GM10266 (cell line): Measurements from ENCODE around the gene MRPL58.
A peak's percentile ranks its signal among the peaks of the same experiment; 100 is the strongest.

Experiments used
- DNase-seq: peaks from one replicate; pipeline ENCODE4 v3.0.0; 2012; ENCODE audit errors: extremely low spot score
- CTCF ChIP-seq: IDR thresholded peaks from 2 replicates; pipeline ENCODE4 v1.5.1; 2012; ENCODE audit warnings: mild to moderate bottlenecking, low read depth; ENCODE audit not compliant: control insufficient read depth, insufficient read depth; ENCODE audit errors: missing control alignments

MRPL58 gene

GRCh38 chr17:75046407-75047289 lies 34.2 kb downstream of the MRPL58 start, which contains the start of the genes ATP5PD and KCTD2:
Gene ATP5PD (minus strand): TSS chr17:75046969. CDS start chr17:75042650, 4,319 bp downstream.
Gene KCTD2 (plus strand): TSS chr17:75047225. CDS start chr17:75047251, 26 bp downstream.
- peak; percentile 99 for DNase-seq
- TF ChIP-seq CTCF, result no peak

- TF ChIP-seq CTCF, result no peak
- DNase-seq, result peak; percentile 43
Observed at GRCh38 chr17:75047398-75048098, 35.1 kb downstream of the MRPL58 start.

- TF ChIP-seq CTCF, result no peak
- DNase-seq, result no peak
Observed at GRCh38 chr17:75048249-75048878, 35.9 kb downstream of the MRPL58 start.

- no peak for TF ChIP-seq CTCF
- no peak for DNase-seq
Observed at GRCh38 chr17:75049057-75049456, 36.6 kb downstream of the MRPL58 start.

GRCh38 chr17:75049706-75050105 lies 37.2 kb downstream of the MRPL58 start:
- no peak for DNase-seq
- TF ChIP-seq CTCF, result no peak

- DNase-seq, result no peak
- TF ChIP-seq CTCF, result no peak
Observed at GRCh38 chr17:75051941-75052340, 39.5 kb downstream of the MRPL58 start.
